ENCODE measurements around the gene DPP10. TPM values are rescaled to one million over a fixed set of nuclear protein-coding genes. Genes with fewer than 3 reads are reported as not detected.
A peak's percentile ranks its signal among the peaks of the same experiment; 100 is the strongest.

Gene DPP10
- total RNA-seq, 1 donor from 2014 or later, result 15.1 TPM

GRCh38 chr2:115848192-115848591, 1405.8 kb downstream of the DPP10 start:
- Mint-ChIP-seq H3K27ac (ENCODE audit: unreplicated experiment) (no peak overlapping the region), H3K9me3 (ENCODE audit: unreplicated experiment) (no peaks in the 10 kb centered on the region), H3K4me3 (ENCODE audit: unreplicated experiment) (no peak overlapping the region), H3K36me3 (ENCODE audit: unreplicated experiment) (peaks cover 4% of the 10 kb centered on the region), H3K27me3 (ENCODE audit: unreplicated experiment) (peaks cover 2% of the 10 kb centered on the region), H3K4me1 (ENCODE audit: low read depth, unreplicated experiment) (peaks cover 2% of the 10 kb centered on the region)
- no peak for TF ChIP-seq CTCF (IDR thresholded peaks at IDR 0.05; ENCODE audit: partially characterized antibody, unreplicated experiment)
- no peak for DNase-seq

GRCh38 chr2:115867024-115867423, 1424.6 kb downstream of the DPP10 start:
- no peak overlapping the region for H3K27ac Mint-ChIP-seq (ENCODE audit: unreplicated experiment)
- no peaks in the 10 kb centered on the region for H3K4me1 Mint-ChIP-seq (ENCODE audit: low read depth, unreplicated experiment)
- no peak for DNase-seq
- H3K9me3 Mint-ChIP-seq (ENCODE audit: unreplicated experiment), result no peaks in the 10 kb centered on the region
- TF ChIP-seq CTCF (IDR thresholded peaks at IDR 0.05; ENCODE audit: partially characterized antibody, unreplicated experiment), result no peak
- H3K27me3 Mint-ChIP-seq (ENCODE audit: unreplicated experiment), result no peaks in the 10 kb centered on the region
- no peaks in the 10 kb centered on the region for H3K36me3 Mint-ChIP-seq (ENCODE audit: unreplicated experiment)
- no peak overlapping the region for H3K4me3 Mint-ChIP-seq (ENCODE audit: unreplicated experiment)

GRCh38 chr2:115874427-115874826, 1432.0 kb downstream of the DPP10 start:
- H3K36me3 Mint-ChIP-seq (ENCODE audit: unreplicated experiment), result no peaks in the 10 kb centered on the region
- no peak overlapping the region for H3K4me3 Mint-ChIP-seq (ENCODE audit: unreplicated experiment)
- no peaks in the 10 kb centered on the region for H3K9me3 Mint-ChIP-seq (ENCODE audit: unreplicated experiment)
- no peak overlapping the region for H3K27ac Mint-ChIP-seq (ENCODE audit: unreplicated experiment)
- TF ChIP-seq CTCF (IDR thresholded peaks at IDR 0.05; ENCODE audit: partially characterized antibody, unreplicated experiment), result no peak
- H3K4me1 Mint-ChIP-seq (ENCODE audit: low read depth, unreplicated experiment), result no peaks in the 10 kb centered on the region
- DNase-seq, result no peak
- H3K27me3 Mint-ChIP-seq (ENCODE audit: unreplicated experiment), result peaks cover 2% of the 10 kb centered on the region

- no peak for DNase-seq
- Mint-ChIP-seq H3K4me3 (ENCODE audit: unreplicated experiment) (no peak overlapping the region), H3K4me1 (ENCODE audit: low read depth, unreplicated experiment) (no peaks in the 10 kb centered on the region), H3K27ac (ENCODE audit: unreplicated experiment) (no peak overlapping the region), H3K36me3 (ENCODE audit: unreplicated experiment) (no peaks in the 10 kb centered on the region), H3K27me3 (ENCODE audit: unreplicated experiment) (peaks cover 2% of the 10 kb centered on the region), H3K9me3 (ENCODE audit: unreplicated experiment) (no peaks in the 10 kb centered on the region)
- TF ChIP-seq CTCF (IDR thresholded peaks at IDR 0.05; ENCODE audit: partially characterized antibody, unreplicated experiment), result peak; percentile 63
Observed at GRCh38 chr2:115880558-115880957, 1438.1 kb downstream of the DPP10 start.

- Mint-ChIP-seq H3K27ac (ENCODE audit: unreplicated experiment) (no peak overlapping the region), H3K9me3 (ENCODE audit: unreplicated experiment) (peaks cover 5% of the 10 kb centered on the region), H3K27me3 (ENCODE audit: unreplicated experiment) (no peaks in the 10 kb centered on the region), H3K36me3 (ENCODE audit: unreplicated experiment) (peaks cover 11% of the 10 kb centered on the region), H3K4me3 (ENCODE audit: unreplicated experiment) (no peak overlapping the region), H3K4me1 (ENCODE audit: low read depth, unreplicated experiment) (no peaks in the 10 kb centered on the region)
- DNase-seq, result no peak
- no peak for TF ChIP-seq CTCF (IDR thresholded peaks at IDR 0.05; ENCODE audit: partially characterized antibody, unreplicated experiment)
Observed at GRCh38 chr2:115887209-115887776, 1444.9 kb downstream of the DPP10 start.
